Measurements from ENCODE around the gene NR2E1.

Gene NR2E1

GRCh38 chr6:108171918-108172516 lies 6.2 kb downstream of the NR2E1 start:
- no peak for DNase-seq

- DNase-seq, result peak; percentile 53 to 67
Observed at GRCh38 chr6:108174371-108175175, 8.8 kb downstream of the NR2E1 start.

- DNase-seq, result no peak
Observed at GRCh38 chr6:108175176-108175591, 9.4 kb downstream of the NR2E1 start.

GRCh38 chr6:108175592-108176279 lies 9.9 kb downstream of the NR2E1 start:
- DNase-seq, result no peak

- no peak for DNase-seq
Observed at GRCh38 chr6:108176281-108177089, 10.7 kb downstream of the NR2E1 start.

- no peak for DNase-seq
Observed at GRCh38 chr6:108179741-108180140, 13.9 kb downstream of the NR2E1 start.

- DNase-seq, result no peak
Observed at GRCh38 chr6:108180266-108180665, 14.4 kb downstream of the NR2E1 start.

GRCh38 chr6:108180776-108181175 lies 15.0 kb downstream of the NR2E1 start:
- DNase-seq, result no peak

GRCh38 chr6:108186226-108186625 lies 20.4 kb downstream of the NR2E1 start:
- DNase-seq, result no peak

GRCh38 chr6:108187519-108187918 lies 21.7 kb downstream of the NR2E1 start:
- DNase-seq, result no peak

- DNase-seq, result peak in 1 of 2 donors; percentile 35
Observed at GRCh38 chr6:108193131-108193530, 27.3 kb downstream of the NR2E1 start.

GRCh38 chr6:108193835-108194234 lies 28.0 kb downstream of the NR2E1 start:
- no peak for DNase-seq

GRCh38 chr6:108194503-108194902 lies 28.7 kb downstream of the NR2E1 start:
- no peak for DNase-seq

GRCh38 chr6:108195209-108195608 lies 29.4 kb downstream of the NR2E1 start:
- no peak for DNase-seq

- no peak for DNase-seq
Observed at GRCh38 chr6:108198761-108199498, 33.1 kb downstream of the NR2E1 start.

GRCh38 chr6:108200186-108200585 lies 34.4 kb downstream of the NR2E1 start:
- no peak for DNase-seq

GRCh38 chr6:108200631-108201030 lies 34.8 kb downstream of the NR2E1 start:
- no peak for DNase-seq

- DNase-seq, result no peak
Observed at GRCh38 chr6:108203189-108204112, 37.6 kb downstream of the NR2E1 start.

- no peak for DNase-seq
Observed at GRCh38 chr6:108207013-108207412, 41.2 kb downstream of the NR2E1 start.

GRCh38 chr6:108209738-108210137 lies 43.9 kb downstream of the NR2E1 start:
- no peak for DNase-seq

- DNase-seq, result peak; percentile 75 to 90
Observed at GRCh38 chr6:108210556-108210955, 44.7 kb downstream of the NR2E1 start.
